Measurements from ENCODE around the gene SPON1. TPM values are rescaled to one million over a fixed set of nuclear protein-coding genes. Genes with fewer than 3 reads are reported as not detected.
A peak's percentile ranks its signal among the peaks of the same experiment; 100 is the strongest.

Gene SPON1
- total and polyA plus RNA-seq, 2 of the 8 experiments (the other 6 are each of a cell fraction or from before 2014, with no cell fraction given): 1.5 to 5.4 TPM

GRCh38 chr11:14224395-14224794 lies 261.9 kb downstream of the SPON1 start:
- FAIRE-seq (no peak), DNase-seq (ENCODE audit: low read depth in 1 of 2, low spot score in 2 of 2) (no peak)
- Histone ChIP-seq H3K4me1 (replicated peaks in 1 of 4; ENCODE audit: control insufficient read depth in 3 of 4, insufficient read depth in 4 of 4, low read length in 3 of 4) (peaks cover 2 to 18% (median 7%) of the 10 kb centered on the region in 4 experiments; a peak in 4 of 7 replicates), H2AFZ (ENCODE audit: low read length) (no peak overlapping the region), H3K14ac (ENCODE audit: insufficient read length) (no peak overlapping the region), H3K4ac (replicated peaks; ENCODE audit: insufficient read length, low read depth, low read length) (no peak overlapping the region), H3K9me3 (ENCODE audit: insufficient read depth in 2 of 2, low read depth in 1 of 2, low read length in 1 of 2) (peaks cover 0 to 3% of the 10 kb centered on the region in 2 experiments; a peak in 2 of 4 replicates), H3K27me3 (replicated peaks in 1 of 4; ENCODE audit: control insufficient read depth in 3 of 4, extremely low read depth in 1 of 4, insufficient read depth in 3 of 4, low read length in 3 of 4) (no peaks in the 10 kb centered on the region; a peak in 1 of 7 replicates), H3K4me3 (ENCODE audit: extremely low read depth in 1 of 4, insufficient read depth in 2 of 4, low read depth in 3 of 4, low read length in 4 of 4) (no peak overlapping the region), H4K91ac (replicated peaks; ENCODE audit: insufficient read length, low read length) (no peak overlapping the region), H4K20me1 (replicated peaks in 1 of 2; ENCODE audit: control insufficient read depth in 1 of 2, insufficient read depth in 2 of 2, low read length in 2 of 2) (no peaks in the 10 kb centered on the region), H2AK5ac (ENCODE audit: low read depth, low read length) (no peak overlapping the region), H3K23ac (ENCODE audit: insufficient read length) (no peak overlapping the region), H2BK12ac (ENCODE audit: low read depth, low read length) (no peak overlapping the region), H3K56ac (replicated peaks; ENCODE audit: insufficient read length, low read depth, low read length) (no peak overlapping the region), H3K18ac (ENCODE audit: extremely low read depth, low read length) (no peak overlapping the region), H3K27ac (ENCODE audit: low read depth, low read length) (no peak overlapping the region), H3K36me3 (ENCODE audit: control insufficient read depth in 2 of 4, insufficient read depth in 4 of 4, low read length in 3 of 4) (no peaks in the 10 kb centered on the region), H2BK5ac (ENCODE audit: low read depth, low read length) (no peak overlapping the region), H4K5ac (ENCODE audit: insufficient read length, low read depth, low read length) (no peak overlapping the region), H2BK15ac (ENCODE audit: low read length) (no peak overlapping the region), H3K23me2 (ENCODE audit: low read depth, low read length) (no peaks in the 10 kb centered on the region), H3K79me1 (ENCODE audit: low read depth, low read length) (no peaks in the 10 kb centered on the region), H4K8ac (ENCODE audit: extremely low read depth, insufficient read depth, low read length) (no peak overlapping the region), H3K79me2 (ENCODE audit: control insufficient read depth in 1 of 2, insufficient read depth in 2 of 2, low read length in 2 of 2) (no peaks in the 10 kb centered on the region), H2BK120ac (replicated peaks; ENCODE audit: low read depth, low read length) (no peak overlapping the region), H3K4me2 (ENCODE audit: insufficient read depth in 1 of 2, low read depth in 2 of 2, low read length in 2 of 2) (0 out of 4 replicates have a peak overlapping the region, but pooled peaks of 1 of the 2 experiments have one; percentile 1), H3K9ac (replicated peaks in 1 of 4; ENCODE audit: extremely low read depth in 1 of 4, low read depth in 3 of 4, low read length in 3 of 4) (no peak overlapping the region), H2BK20ac (ENCODE audit: low read length) (no peak overlapping the region)
- WGBS, 2 experiments (ENCODE audit: extremely low coverage in 1 of 2, insufficient coverage in 1 of 2, insufficient read length in 1 of 2, insufficient replicate concordance in 2 of 2, low coverage in 1 of 2, low lambda C conversion rate in 2 of 2, missing lambda C conversion rate in 1 of 2): 58% methylated on average over 2 of the region's 2 CpGs; no CpG with 5 or more reads in 1 of the 2 experiments
- CTCF ChIA-PET (ENCODE audit: partially characterized antibody): interaction anchor here (1.1 to 2.0 kb wide), 5 partner anchors 9 to 260 kb away, joined by 3 to 6 read pairs (median 5); no protein-coding TSS in a partner anchor
- TF ChIP-seq EGR1 (IDR thresholded peaks at IDR 0.05; ENCODE audit: borderline replicate concordance, low read depth, low read length) (no peak), POLR2A (IDR thresholded peaks at IDR 0.05; ENCODE audit: control extremely low read depth in 1 of 2, low read depth in 2 of 2, low read length in 2 of 2) (no peak), YY1 (IDR thresholded peaks at IDR 0.05; ENCODE audit: low read depth, low read length) (no peak), JUND (IDR thresholded peaks at IDR 0.05; ENCODE audit: low read length) (no peak), SIN3A (conservative IDR thresholded peaks at IDR 0.05 in 1 of 2, IDR thresholded peaks at IDR 0.05 in 1 of 2; ENCODE audit: low read depth in 1 of 2, low read length in 2 of 2) (no peak), JUN (IDR thresholded peaks at IDR 0.05; ENCODE audit: low read depth, low read length) (no peak), CBX8 (IDR thresholded peaks at IDR 0.05; ENCODE audit: borderline replicate concordance, low read depth, low read length) (no peak), RNF2 (IDR thresholded peaks at IDR 0.05; ENCODE audit: borderline replicate concordance, low read depth, low read length, missing control alignments, poor library complexity, severe bottlenecking) (no peak), BRCA1 (IDR thresholded peaks at IDR 0.05; ENCODE audit: low read depth, low read length) (no peak), POU5F1 (IDR thresholded peaks at IDR 0.05; ENCODE audit: low read depth, low read length) (no peak), CHD1 (IDR thresholded peaks at IDR 0.05; ENCODE audit: low read depth, low read length) (no peak), SP2 (IDR thresholded peaks at IDR 0.05; ENCODE audit: low read length) (no peak), FOSL1 (IDR thresholded peaks at IDR 0.05; ENCODE audit: insufficient read depth, low read depth, low read length) (no peak)
- POLR2A ChIA-PET (ENCODE audit: partially characterized antibody): interaction anchor here (1.0 to 1.2 kb wide), 2 partner anchors 29 to 89 kb away, joined by 3 to 4 read pairs; no protein-coding TSS in a partner anchor
